ENCODE data around the gene FAM149B1. TPM values are rescaled to one million over a fixed set of nuclear protein-coding genes. Genes with fewer than 3 reads are reported as not detected.

The FAM149B1 gene
- total and polyA plus RNA-seq, 2 of the 13 experiments (the other 11 are each of a cell fraction or from before 2014, with no cell fraction given) = 9.3 to 16.8 TPM

GRCh38 chr10:73289958-73290357, 122.0 kb downstream of the FAM149B1 start:
- ChIA-PET CTCF (ENCODE audit: low intra/inter-chr PET ratio, low total read pairs) (no interaction called here), POLR2A (no interaction called here)
- ATAC-seq = no peak
- intact Hi-C loops (cut with micrococcal nuclease; ENCODE audit: unreplicated experiment) (no loop called here), in situ Hi-C loops (cut with HindIII; ENCODE audit: extremely low pct_ligation_motif_present, low pct_unique_long_range_greater_than_20kb) (no loop called here)
- Histone ChIP-seq H4K20me1 (ENCODE audit: insufficient read depth, low read length) (no peaks in the 10 kb centered on the region), H2AFZ (ENCODE audit: low read length) (no peak overlapping the region), H3K79me2 (ENCODE audit: insufficient read depth, low read length) (no peaks in the 10 kb centered on the region), H3K27ac (ENCODE audit: extremely low read length, insufficient read depth, low read length) (no peak overlapping the region), H3K36me3 (replicated peaks in 1 of 2; ENCODE audit: control insufficient read depth in 1 of 2, insufficient read depth in 2 of 2, low read length in 2 of 2) (no peaks in the 10 kb centered on the region), H3K9ac (ENCODE audit: insufficient read depth, low read depth, low read length) (no peak overlapping the region), H3K4me1 (ENCODE audit: insufficient read depth, low read length) (no peaks in the 10 kb centered on the region), H3K4me2 (ENCODE audit: low read depth, low read length) (no peak overlapping the region), H3K27me3 (ENCODE audit: control insufficient read depth in 1 of 2, insufficient read depth in 2 of 2, low read length in 2 of 2) (no peaks in the 10 kb centered on the region), H3K9me3 (ENCODE audit: low read length) (no peaks in the 10 kb centered on the region), H3K4me3 (replicated peaks in 1 of 3; ENCODE audit: insufficient read depth in 1 of 3, low read depth in 2 of 3, low read length in 3 of 3) (no peak overlapping the region)
- DNase-seq (ENCODE audit: low spot score) = no peak
- TF ChIP-seq ZNF580 (CRISPR knock-in tag; IDR thresholded peaks at IDR 0.05; ENCODE audit: borderline replicate concordance, low read depth) = no peak
- TF ChIP-seq ZFP62 (CRISPR knock-in tag; IDR thresholded peaks at IDR 0.05) = no peak
- TF ChIP-seq PAXIP1 (CRISPR knock-in tag; conservative IDR thresholded peaks at IDR 0.05) = no peak
- no peak for TF ChIP-seq TRIM24 (CRISPR knock-in tag; IDR thresholded peaks at IDR 0.05)
- TF ChIP-seq ZBTB25 (CRISPR knock-in tag; IDR thresholded peaks at IDR 0.05) = no peak
- TF ChIP-seq UBTF (CRISPR knock-in tag; IDR thresholded peaks at IDR 0.05) = no peak
- no peak for TF ChIP-seq CCAR2 (optimal IDR thresholded peaks at IDR 0.05; ENCODE audit: low read depth, low read length)
- WGBS (ENCODE audit: low lambda C conversion rate) = 92% methylated on average over 1 of the region's 1 CpG
- no peak for FAIRE-seq
- BruUV-seq (replicated peaks) = no TSS peak

Data from HepG2 (cell line).